K562 (cell line): Measurements from ENCODE around the gene PRMT2. TPM values are rescaled to one million over a fixed set of nuclear protein-coding genes. Genes with fewer than 3 reads are reported as not detected.
A peak's percentile ranks its signal among the peaks of the same experiment; 100 is the strongest.

ENCODE experiments used
- EP400 ChIP-seq: fragments of 450-650 bp; IDR thresholded peaks from 2 replicates; pipeline ENCODE4 v1.6.1; 2017; ENCODE audit warnings: antibody characterized with exemption, mild to moderate bottlenecking, moderate library complexity
- EZH2 ChIP-seq: IDR thresholded peaks from 2 replicates; pipeline ENCODE4 v1.6.1; 2012; ENCODE audit warnings: low read depth, mild to moderate bottlenecking, inconsistent platforms, low read length, borderline replicate concordance
- GTF2E2 ChIP-seq: fragments of 200-800 bp; sonication (Bioruptor generic); IDR thresholded peaks from 2 replicates; pipeline ENCODE4 v1.6.1; 2016; ENCODE audit warnings: missing genetic modification characterization, missing compliant biosample characterization
- NR4A1 ChIP-seq, 2 experiments: fragments of 250-450 bp in 1 of 2; fragments of 450-650 bp in 1 of 2; sonication (Bioruptor Pico) in 1 of 2; IDR thresholded peaks; 2 replicates each; pipeline versions ENCODE4 v1.4.0 to v1.6.1; 2016 to 2020; ENCODE audit warnings: mild to moderate bottlenecking in 2 of 2, missing compliant biosample characterization in 1 of 2, missing genetic modification characterization in 1 of 2, moderate library complexity in 1 of 2
- POU5F1 ChIP-seq: fragments of 150-350 bp; IDR thresholded peaks from 2 replicates; pipeline ENCODE4 v1.6.1; 2014; ENCODE audit warnings: borderline replicate concordance, low read length, low read depth, mild to moderate bottlenecking; ENCODE audit not compliant: partially characterized antibody
- RBM25 ChIP-seq: fragments of 200-400 bp; formaldehyde crosslinking; IDR thresholded peaks from 2 replicates; pipeline ENCODE4 v1.6.1; 2018; ENCODE audit warnings: low read length, low read depth, moderate library complexity; ENCODE audit not compliant: severe bottlenecking
- RUNX1 ChIP-seq: sonication (generic); IDR thresholded peaks from 2 replicates; pipeline ENCODE4 v1.6.1; 2016; ENCODE audit warnings: antibody characterized with exemption, low read depth
- SMARCA4 ChIP-seq: fragments of 450-650 bp; IDR thresholded peaks from 2 replicates; pipeline ENCODE4 v1.6.1; 2016
- TOE1 ChIP-seq, 2 experiments: fragments of 450-650 bp in 1 of 2; sonication (generic) in 1 of 2; formaldehyde crosslinking in 1 of 2; IDR thresholded peaks; 2 replicates each; pipeline versions ENCODE4 v1.7.1 to v1.8.0; 2016 to 2022; ENCODE audit warnings: borderline replicate concordance in 2 of 2, mild to moderate bottlenecking in 2 of 2, antibody characterized with exemption in 1 of 2, inconsistent platforms in 1 of 2, low read depth in 1 of 2, missing genetic modification reagents in 1 of 2, moderate library complexity in 1 of 2
- TSC22D4 ChIP-seq: fragments of 450-650 bp; IDR thresholded peaks from 2 replicates; pipeline ENCODE4 v1.6.1; 2016; ENCODE audit warnings: missing genetic modification characterization, missing biosample characterization, control low read depth
- XRCC5 ChIP-seq: fragments of 200-400 bp; formaldehyde crosslinking; IDR thresholded peaks from 2 replicates; pipeline ENCODE4 v1.6.1; 2017; ENCODE audit warnings: low read depth, mild to moderate bottlenecking, low read length
- ZBTB1 ChIP-seq: sonication (generic); formaldehyde crosslinking; IDR thresholded peaks from 2 replicates; pipeline ENCODE4 v1.8.1; 2023; ENCODE audit warnings: missing genetic modification reagents, low read depth, mild to moderate bottlenecking, borderline replicate concordance
- ZNF212 ChIP-seq: fragments of 450-650 bp; formaldehyde crosslinking; IDR thresholded peaks from 2 replicates; pipeline ENCODE4 v1.4.0; 2020; ENCODE audit warnings: mild to moderate bottlenecking
- ZNF586 ChIP-seq: fragments of 450-650 bp; formaldehyde crosslinking; conservative IDR thresholded peaks from 2 replicates; pipeline ENCODE4 v1.4.0; 2020; ENCODE audit warnings: mild to moderate bottlenecking, moderate library complexity
- polyA plus RNA-seq, 8 experiments: library from polyadenylated mRNA; depleted of rRNA in 4 of 8; stranded (reverse) in 5 of 8; unstranded in 3 of 8; fragments of >200 nt; fragmentation: Nextera tagmentation in 2 of 8; fragmentation: Illumina TruSeq in 1 of 8; extraction: Ambion mirVana in 2 of 8; extraction: Trizol in 1 of 8; gene quantifications; 2 replicates each; pipeline versions ENCODE4 v1.2.1 to v1.2.3, GENCODE V29; 2011 to 2014; ENCODE audit warnings: inconsistent platforms in 1 of 8, missing spikeins in 1 of 8
- total RNA-seq, 7 experiments: library from RNA; depleted of rRNA in 6 of 7; stranded (reverse); fragments of >200 nt in 6 of 7; fragmentation: Illumina TruSeq in 2 of 7; extraction: Trizol in 2 of 7; gene quantifications; 2 replicates each; pipeline versions ENCODE4 v1.2.1 to v1.2.3, GENCODE V29; 2011 to 2021; ENCODE audit warnings: low replicate concordance in 1 of 7
- TF ChIP-seq, protein P1 (sequence below): fragments of 450-650 bp; IDR thresholded peaks from 2 replicates; pipeline ENCODE4 v1.6.1; 2017; ENCODE audit warnings: mild to moderate bottlenecking, moderate library complexity
- TF ChIP-seq, protein P2 (sequence below), 2 experiments: fragments of 450-650 bp in 1 of 2; IDR thresholded peaks; 2 replicates each; pipeline ENCODE4 v1.6.1; 2011 to 2017; ENCODE audit warnings: low read depth in 2 of 2, antibody characterized with exemption in 1 of 2, borderline replicate concordance in 1 of 2, low read length in 1 of 2, mild to moderate bottlenecking in 1 of 2, mixed read lengths in 1 of 2; ENCODE audit not compliant: control insufficient read depth in 1 of 2
- TF ChIP-seq, protein P3 (sequence below): IDR thresholded peaks from 2 replicates; pipeline ENCODE4 v1.6.1; 2011; ENCODE audit warnings: borderline replicate concordance, low read depth, mild to moderate bottlenecking, moderate library complexity, low read length; ENCODE audit not compliant: insufficient read depth, poor library complexity, severe bottlenecking

The PRMT2 gene
- total and polyA plus RNA-seq, 9 of the 15 experiments (the other 6 are each of a cell fraction or from before 2014, with no cell fraction given): 37.2 to 85.7 (median 59.3) TPM

DNA sequence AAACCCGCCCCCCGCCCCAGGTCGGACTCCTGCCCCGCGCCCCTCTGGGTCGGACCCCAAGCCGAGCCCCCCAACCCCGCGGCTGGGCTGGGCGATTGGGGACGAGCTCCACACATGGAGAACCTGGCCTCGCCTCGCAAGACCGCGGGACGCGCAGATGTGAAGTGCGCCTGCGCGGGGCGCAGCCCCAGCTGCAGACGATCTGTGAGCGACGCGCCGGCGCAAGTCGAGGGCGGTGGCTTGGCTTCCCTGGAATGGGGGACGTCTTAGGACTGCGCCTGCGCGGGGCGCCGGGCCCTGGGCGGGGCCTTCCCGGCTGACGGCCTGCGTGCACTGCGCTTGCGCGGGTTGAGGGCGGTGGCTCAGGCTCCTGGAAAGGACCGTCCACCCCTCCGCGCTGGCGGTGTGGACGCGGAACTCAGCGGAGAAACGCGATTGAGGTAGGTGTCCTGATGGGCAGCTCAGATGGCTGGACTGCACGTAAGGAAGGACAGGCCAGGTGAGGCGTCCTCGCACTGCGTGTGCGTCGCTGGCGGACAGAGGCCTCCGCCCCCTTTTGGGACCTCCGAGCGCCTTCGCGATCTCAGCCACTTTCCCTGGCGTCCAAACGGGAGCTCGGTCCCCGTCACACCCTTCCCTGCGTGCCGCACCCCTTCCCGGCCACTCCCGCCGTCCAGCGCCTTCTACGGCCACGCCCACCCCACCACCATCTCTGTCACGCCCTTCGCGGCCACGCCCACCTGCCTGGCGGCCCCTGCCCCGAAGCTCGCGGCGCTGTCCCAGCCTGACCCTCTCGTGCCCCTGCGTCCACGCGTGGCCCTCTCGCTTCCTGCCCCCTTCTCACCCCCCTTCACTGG lies at the start of gene PRMT2 (continued):
- TF ChIP-seq ZNF212 (CRISPR knock-in tag): no peak
- no peak for TF ChIP-seq RUNX1
- TF ChIP-seq POU5F1: peak; percentile 91
- no peak for TF ChIP-seq XRCC5
- no peak for TF ChIP-seq EZH2
- TF ChIP-seq, protein P1, sequence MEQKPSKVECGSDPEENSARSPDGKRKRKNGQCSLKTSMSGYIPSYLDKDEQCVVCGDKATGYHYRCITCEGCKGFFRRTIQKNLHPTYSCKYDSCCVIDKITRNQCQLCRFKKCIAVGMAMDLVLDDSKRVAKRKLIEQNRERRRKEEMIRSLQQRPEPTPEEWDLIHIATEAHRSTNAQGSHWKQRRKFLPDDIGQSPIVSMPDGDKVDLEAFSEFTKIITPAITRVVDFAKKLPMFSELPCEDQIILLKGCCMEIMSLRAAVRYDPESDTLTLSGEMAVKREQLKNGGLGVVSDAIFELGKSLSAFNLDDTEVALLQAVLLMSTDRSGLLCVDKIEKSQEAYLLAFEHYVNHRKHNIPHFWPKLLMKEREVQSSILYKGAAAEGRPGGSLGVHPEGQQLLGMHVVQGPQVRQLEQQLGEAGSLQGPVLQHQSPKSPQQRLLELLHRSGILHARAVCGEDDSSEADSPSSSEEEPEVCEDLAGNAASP: no peak
- TF ChIP-seq, protein P2, sequence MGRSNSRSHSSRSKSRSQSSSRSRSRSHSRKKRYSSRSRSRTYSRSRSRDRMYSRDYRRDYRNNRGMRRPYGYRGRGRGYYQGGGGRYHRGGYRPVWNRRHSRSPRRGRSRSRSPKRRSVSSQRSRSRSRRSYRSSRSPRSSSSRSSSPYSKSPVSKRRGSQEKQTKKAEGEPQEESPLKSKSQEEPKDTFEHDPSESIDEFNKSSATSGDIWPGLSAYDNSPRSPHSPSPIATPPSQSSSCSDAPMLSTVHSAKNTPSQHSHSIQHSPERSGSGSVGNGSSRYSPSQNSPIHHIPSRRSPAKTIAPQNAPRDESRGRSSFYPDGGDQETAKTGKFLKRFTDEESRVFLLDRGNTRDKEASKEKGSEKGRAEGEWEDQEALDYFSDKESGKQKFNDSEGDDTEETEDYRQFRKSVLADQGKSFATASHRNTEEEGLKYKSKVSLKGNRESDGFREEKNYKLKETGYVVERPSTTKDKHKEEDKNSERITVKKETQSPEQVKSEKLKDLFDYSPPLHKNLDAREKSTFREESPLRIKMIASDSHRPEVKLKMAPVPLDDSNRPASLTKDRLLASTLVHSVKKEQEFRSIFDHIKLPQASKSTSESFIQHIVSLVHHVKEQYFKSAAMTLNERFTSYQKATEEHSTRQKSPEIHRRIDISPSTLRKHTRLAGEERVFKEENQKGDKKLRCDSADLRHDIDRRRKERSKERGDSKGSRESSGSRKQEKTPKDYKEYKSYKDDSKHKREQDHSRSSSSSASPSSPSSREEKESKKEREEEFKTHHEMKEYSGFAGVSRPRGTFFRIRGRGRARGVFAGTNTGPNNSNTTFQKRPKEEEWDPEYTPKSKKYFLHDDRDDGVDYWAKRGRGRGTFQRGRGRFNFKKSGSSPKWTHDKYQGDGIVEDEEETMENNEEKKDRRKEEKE (IDR thresholded peaks at IDR 0.05; ENCODE audit: borderline replicate concordance in 1 of 2, control insufficient read depth in 1 of 2, low read depth in 2 of 2, low read length in 1 of 2): no peak
- peak; percentile 76; the same call in 1 of the 2 replicates for TF ChIP-seq TOE1 (IDR thresholded peaks at IDR 0.05; ENCODE audit: borderline replicate concordance)
- peak; percentile 95 for TF ChIP-seq TOE1 (CRISPR knock-in tag; IDR thresholded peaks at IDR 0.05; ENCODE audit: borderline replicate concordance, low read depth)
- peak; percentile 88 for TF ChIP-seq EP400
- no peak for TF ChIP-seq ZNF586 (CRISPR knock-in tag)
- TF ChIP-seq RBM25: no peak
- no peak for TF ChIP-seq TSC22D4 (tag)
- peak; percentile 35; the same call in 1 of the 2 replicates for TF ChIP-seq GTF2E2 (tag)
- TF ChIP-seq, protein P3, sequence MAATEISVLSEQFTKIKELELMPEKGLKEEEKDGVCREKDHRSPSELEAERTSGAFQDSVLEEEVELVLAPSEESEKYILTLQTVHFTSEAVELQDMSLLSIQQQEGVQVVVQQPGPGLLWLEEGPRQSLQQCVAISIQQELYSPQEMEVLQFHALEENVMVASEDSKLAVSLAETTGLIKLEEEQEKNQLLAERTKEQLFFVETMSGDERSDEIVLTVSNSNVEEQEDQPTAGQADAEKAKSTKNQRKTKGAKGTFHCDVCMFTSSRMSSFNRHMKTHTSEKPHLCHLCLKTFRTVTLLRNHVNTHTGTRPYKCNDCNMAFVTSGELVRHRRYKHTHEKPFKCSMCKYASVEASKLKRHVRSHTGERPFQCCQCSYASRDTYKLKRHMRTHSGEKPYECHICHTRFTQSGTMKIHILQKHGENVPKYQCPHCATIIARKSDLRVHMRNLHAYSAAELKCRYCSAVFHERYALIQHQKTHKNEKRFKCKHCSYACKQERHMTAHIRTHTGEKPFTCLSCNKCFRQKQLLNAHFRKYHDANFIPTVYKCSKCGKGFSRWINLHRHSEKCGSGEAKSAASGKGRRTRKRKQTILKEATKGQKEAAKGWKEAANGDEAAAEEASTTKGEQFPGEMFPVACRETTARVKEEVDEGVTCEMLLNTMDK: no peak
- TF ChIP-seq ZBTB1 (CRISPR knock-in tag): no peak; the same call in 1 of the 2 replicates
- TF ChIP-seq SMARCA4: 0 out of 2 replicates have a peak, but pooled peaks have one; percentile 71
- peak; percentile 95; the same call in 1 of the 2 replicates for TF ChIP-seq NR4A1 (CRISPR knock-in tag; IDR thresholded peaks at IDR 0.05)
- TF ChIP-seq NR4A1 (tag; IDR thresholded peaks at IDR 0.05): peak; percentile 38; the same call in 1 of the 2 replicates
